Mesendoderm (in vitro differentiated cells): ENCODE measurements around the gene TCTN1.
"Not testable (repeated sequence)": the region's sequence is repeated elsewhere in the genome, so short reads cannot be mapped to it uniquely, and the experiment has no call there.

Source experiments
- DNase-seq: peaks from one replicate; pipeline ENCODE4 v3.0.0; 2013
- H2AK5ac ChIP-seq: 2 replicates; pipeline ENCODE4 v1.6.1; 2013; ENCODE audit warnings: low read length, inconsistent platforms
- H2BK120ac ChIP-seq: 2 replicates; pipeline ENCODE4 v1.6.1; 2013; ENCODE audit warnings: low read depth, mild to moderate bottlenecking, low read length, moderate library complexity, mixed read lengths
- H2BK15ac ChIP-seq: replicated peaks from 2 replicates; pipeline ENCODE4 v1.6.1; 2013; ENCODE audit warnings: low read depth, mild to moderate bottlenecking, moderate library complexity
- H2BK5ac ChIP-seq: 2 replicates; pipeline ENCODE4 v1.6.1; 2013; ENCODE audit warnings: low read length, inconsistent platforms
- H3K18ac ChIP-seq: 2 replicates; pipeline ENCODE4 v1.6.1; 2013; ENCODE audit warnings: mild to moderate bottlenecking, low read length, mixed read lengths
- H3K23ac ChIP-seq: one replicate; pipeline ENCODE4 v1.6.1; 2013; ENCODE audit warnings: low read length
- H3K27ac ChIP-seq: 2 replicates; pipeline ENCODE4 v1.5.1; 2013; ENCODE audit warnings: low read depth, mild to moderate bottlenecking, inconsistent platforms, low read length, moderate library complexity
- H3K27me3 ChIP-seq: 2 replicates; pipeline ENCODE4 v1.6.1; 2013; ENCODE audit warnings: low read length, control low read depth, mild to moderate bottlenecking, inconsistent platforms; ENCODE audit not compliant: insufficient read depth, poor library complexity
- H3K36me3 ChIP-seq: 2 replicates; pipeline ENCODE4 v1.6.1; 2013; ENCODE audit warnings: low read length, inconsistent platforms; ENCODE audit not compliant: control insufficient read depth, insufficient read depth
- H3K4ac ChIP-seq: one replicate; pipeline ENCODE4 v1.6.1; 2013; ENCODE audit warnings: low read depth, mild to moderate bottlenecking, low read length, moderate library complexity
- H3K4me1 ChIP-seq: 2 replicates; pipeline ENCODE4 v1.6.1; 2013; ENCODE audit warnings: low read depth, low read length, inconsistent platforms; ENCODE audit not compliant: control insufficient read depth
- H3K4me2 ChIP-seq: 2 replicates; pipeline ENCODE4 v1.6.1; 2013; ENCODE audit warnings: low read length
- H3K4me3 ChIP-seq: 2 replicates; pipeline ENCODE4 v1.5.1; 2013; ENCODE audit warnings: mild to moderate bottlenecking, low read length
- H3K56ac ChIP-seq: one replicate; pipeline ENCODE4 v1.6.1; 2013; ENCODE audit warnings: low read length
- H3K79me1 ChIP-seq: 2 replicates; pipeline ENCODE4 v1.6.1; 2013; ENCODE audit warnings: low read length, inconsistent platforms
- H3K79me2 ChIP-seq: 2 replicates; pipeline ENCODE4 v1.6.1; 2013; ENCODE audit warnings: mild to moderate bottlenecking, low read length; ENCODE audit not compliant: control insufficient read depth, insufficient read depth
- H3K9ac ChIP-seq: 2 replicates; pipeline ENCODE4 v1.6.1; 2013; ENCODE audit warnings: low read length, inconsistent platforms
- H4K5ac ChIP-seq: one replicate; pipeline ENCODE4 v1.6.1; 2013; ENCODE audit warnings: low read length
- H4K8ac ChIP-seq: one replicate; pipeline ENCODE4 v1.6.1; 2013; ENCODE audit warnings: low read depth, mild to moderate bottlenecking, control low read depth, low read length, moderate library complexity
- WGBS: extraction: QIAGEN DNeasy Blood & Tissue Kit; methylation state at CpG from one replicate; pipeline ENCODE4 v1.1.7; 2013; ENCODE audit warnings: low lambda C conversion rate, missing lambda C conversion rate; ENCODE audit not compliant: insufficient coverage; ENCODE audit errors: extremely low coverage; 5-methylcytosine and 5-hydroxymethylcytosine counted together

Gene TCTN1

DNA sequence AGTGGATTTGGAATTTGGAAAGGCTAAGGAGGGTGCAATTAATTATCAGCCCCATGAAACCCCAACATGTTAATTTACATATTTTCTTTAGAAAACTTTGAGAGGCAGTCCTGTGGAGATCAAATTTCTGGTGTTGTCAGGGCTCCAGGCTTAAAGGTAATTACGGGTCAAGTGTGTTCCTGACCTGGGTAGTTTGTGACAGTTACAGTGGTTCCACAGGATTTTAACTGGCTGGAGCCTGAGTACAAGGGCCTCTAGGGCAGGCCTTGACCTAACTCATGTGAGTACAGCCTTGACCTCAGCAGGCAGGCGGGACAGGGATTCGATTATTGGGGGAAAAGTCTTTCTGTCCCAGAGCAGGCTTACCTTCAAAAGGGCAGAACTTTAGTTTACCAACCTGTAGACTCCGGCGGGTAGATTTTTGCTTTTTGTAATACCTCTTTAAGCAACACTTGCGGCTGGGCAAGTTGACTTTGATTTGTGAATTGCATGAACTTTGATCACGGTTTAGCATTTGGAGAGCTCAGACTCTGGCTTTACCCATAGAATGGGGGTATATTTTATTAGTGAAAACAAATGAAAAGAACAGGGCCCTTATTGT is 22.4 kb upstream of the TCTN1 start:
- Histone ChIP-seq H3K4me3 (no peak overlapping the region), H3K56ac (no peak overlapping the region)
- DNase-seq, result no peak

GRCh38 chr12:110592078-110592477 is 21.9 kb upstream of the TCTN1 start:
- Histone ChIP-seq H3K79me2 (no peaks in the 10 kb centered on the region), H3K4ac (no peak overlapping the region), H3K9ac (no peak overlapping the region), H3K36me3 (no peaks in the 10 kb centered on the region), H3K27me3 (no peaks in the 10 kb centered on the region), H3K4me3 (no peak overlapping the region), H2AK5ac (no peak overlapping the region), H3K4me2 (no peak overlapping the region), H4K8ac (no peak overlapping the region), H4K5ac (no peak overlapping the region), H3K23ac (no peak overlapping the region), H2BK15ac (no peak overlapping the region), H2BK120ac (no peak overlapping the region), H3K27ac (no peak overlapping the region), H3K18ac (no peak overlapping the region), H3K4me1 (no peaks in the 10 kb centered on the region), H3K79me1 (no peaks in the 10 kb centered on the region), H2BK5ac (no peak overlapping the region), H3K56ac (no peak overlapping the region)
- no peak for DNase-seq
- WGBS, result no CpG with 5 or more reads among the region's 5 CpGs

More for the DNA sequence above, 22.4 kb upstream of the TCTN1 start:
- no peaks in the 10 kb centered on the region for H3K79me1 ChIP-seq
- H3K4ac ChIP-seq, result no peak overlapping the region
- H3K4me1 ChIP-seq, result no peaks in the 10 kb centered on the region
- H3K23ac ChIP-seq, result no peak overlapping the region
- H2BK15ac ChIP-seq, result no peak overlapping the region
- H4K5ac ChIP-seq, result no peak overlapping the region
- no peak overlapping the region for H3K9ac ChIP-seq
- no CpG with 5 or more reads among the region's 7 CpGs for WGBS
- H4K8ac ChIP-seq, result no peak overlapping the region
- no peak overlapping the region for H3K27ac ChIP-seq
- no peak overlapping the region for H2AK5ac ChIP-seq
- no peak overlapping the region for H2BK5ac ChIP-seq
- H3K79me2 ChIP-seq, result no peaks in the 10 kb centered on the region
- H3K18ac ChIP-seq, result no peak overlapping the region
- H3K4me2 ChIP-seq, result no peak overlapping the region
- H2BK120ac ChIP-seq, result no peak overlapping the region
- H3K27me3 ChIP-seq, result no peaks in the 10 kb centered on the region
- H3K36me3 ChIP-seq, result no peaks in the 10 kb centered on the region

DNA sequence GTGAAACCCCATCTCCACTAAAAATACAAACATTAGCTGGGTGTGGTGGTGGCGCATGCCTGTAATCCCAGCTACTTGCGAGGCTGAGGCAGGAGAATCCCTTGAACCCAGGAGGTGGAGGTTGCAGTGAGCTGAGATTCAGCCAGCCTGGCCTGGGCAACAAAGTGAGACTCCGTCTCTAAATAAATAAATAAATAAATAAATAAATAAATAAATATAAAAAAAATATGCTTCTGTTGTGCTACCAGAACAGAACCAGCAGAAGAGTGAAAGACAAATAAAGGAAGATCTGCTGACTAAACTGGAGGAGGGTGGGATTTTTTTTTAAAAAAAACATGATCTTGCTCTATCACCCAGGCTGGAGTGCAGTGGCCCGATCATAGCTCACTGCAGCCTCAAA is 21.0 kb upstream of the TCTN1 start:
- no CpG with 5 or more reads among the region's 4 CpGs for WGBS
- not testable (repeated sequence) for H2AK5ac ChIP-seq, H3K36me3 ChIP-seq, H3K79me1 ChIP-seq, H2BK120ac ChIP-seq, H3K56ac ChIP-seq, H3K27ac ChIP-seq, H4K5ac ChIP-seq, H3K4me3 ChIP-seq, H3K4me2 ChIP-seq, H4K8ac ChIP-seq, H2BK5ac ChIP-seq, H3K4me1 ChIP-seq, H3K18ac ChIP-seq, H3K23ac ChIP-seq, H3K27me3 ChIP-seq, H3K9ac ChIP-seq, H2BK15ac ChIP-seq, H3K4ac ChIP-seq, DNase-seq, H3K79me2 ChIP-seq

- Histone ChIP-seq H2AK5ac (no peak overlapping the region), H4K5ac (no peak overlapping the region)
- no CpG with 5 or more reads among the region's 1 CpG for WGBS
Observed at GRCh38 chr12:110597885-110598284, 16.0 kb upstream of the TCTN1 start.

GRCh38 chr12:110599334-110599733 is 14.6 kb upstream of the TCTN1 start:
- H3K36me3 ChIP-seq, result no peaks in the 10 kb centered on the region
- H3K56ac ChIP-seq, result no peak overlapping the region
- whole genome bisulfite sequencing, result no CpG with 5 or more reads among the region's 4 CpGs
- no peak overlapping the region for H2AK5ac ChIP-seq
- H2BK120ac ChIP-seq, result no peak overlapping the region
- no peak overlapping the region for H4K8ac ChIP-seq
- H3K79me2 ChIP-seq, result no peaks in the 10 kb centered on the region
- no peak overlapping the region for H3K23ac ChIP-seq
- H3K18ac ChIP-seq, result no peak overlapping the region
- H3K4me3 ChIP-seq, result no peak overlapping the region
- no peak overlapping the region for H2BK15ac ChIP-seq
- H3K4me1 ChIP-seq, result no peaks in the 10 kb centered on the region
- no peak overlapping the region for H3K9ac ChIP-seq
- no peak overlapping the region for H3K4me2 ChIP-seq
- H4K5ac ChIP-seq, result no peak overlapping the region
- H3K79me1 ChIP-seq, result no peaks in the 10 kb centered on the region
- no peak overlapping the region for H2BK5ac ChIP-seq
- no peak overlapping the region for H3K27ac ChIP-seq
- no peak for DNase-seq
- H3K4ac ChIP-seq, result no peak overlapping the region
- no peaks in the 10 kb centered on the region for H3K27me3 ChIP-seq

More at GRCh38 chr12:110597885-110598284, 16.0 kb upstream of the TCTN1 start:
- Histone ChIP-seq H3K79me1 (no peaks in the 10 kb centered on the region), H3K36me3 (no peaks in the 10 kb centered on the region), H3K4me3 (no peak overlapping the region), H3K4me2 (no peak overlapping the region), H3K4me1 (no peaks in the 10 kb centered on the region), H3K79me2 (no peaks in the 10 kb centered on the region), H3K23ac (no peak overlapping the region), H2BK5ac (no peak overlapping the region), H3K18ac (no peak overlapping the region), H3K27me3 (no peaks in the 10 kb centered on the region), H3K9ac (no peak overlapping the region), H4K8ac (no peak overlapping the region), H2BK120ac (no peak overlapping the region), H3K56ac (no peak overlapping the region), H2BK15ac (no peak overlapping the region), H3K4ac (no peak overlapping the region), H3K27ac (no peak overlapping the region)
- no peak for DNase-seq

- Histone ChIP-seq H3K79me2 (no peaks in the 10 kb centered on the region), H3K18ac (no peak overlapping the region), H2BK120ac (no peak overlapping the region), H2BK5ac (no peak overlapping the region), H3K4ac (no peak overlapping the region), H3K4me3 (no peak overlapping the region), H2AK5ac (no peak overlapping the region), H3K36me3 (no peaks in the 10 kb centered on the region), H3K23ac (no peak overlapping the region), H3K4me1 (no peaks in the 10 kb centered on the region), H3K27ac (no peak overlapping the region), H3K27me3 (no peaks in the 10 kb centered on the region), H3K9ac (no peak overlapping the region), H3K79me1 (no peaks in the 10 kb centered on the region), H4K5ac (no peak overlapping the region), H2BK15ac (no peak overlapping the region), H3K56ac (no peak overlapping the region), H3K4me2 (no peak overlapping the region), H4K8ac (no peak overlapping the region)
- peak; percentile 46 for DNase-seq
- no CpG with 5 or more reads among the region's 4 CpGs for WGBS
Observed at GRCh38 chr12:110600254-110600653, 13.7 kb upstream of the TCTN1 start.
